C4-2B (cell line): Measurements from ENCODE around the gene CERS5.

Source experiments
- CTCF ChIP-seq: fragments of 450-650 bp; conservative IDR thresholded peaks from 2 replicates; pipeline ENCODE4 v1.5.1; 2017; ENCODE audit warnings: mild to moderate bottlenecking
- ZFX ChIP-seq: fragments of 450-650 bp; IDR thresholded peaks from 2 replicates; pipeline ENCODE4 v1.6.1; 2017

- no peak for TF ChIP-seq CTCF
- no peak for TF ChIP-seq ZFX
Measured at GRCh38 chr12:50157259-50157658, 9.9 kb downstream of the CERS5 start.
